B cell (primary cell): ENCODE data around the gene SEC14L6.

Experiments
- EZH2 ChIP-seq: IDR thresholded peaks from 2 replicates; pipeline ENCODE4 v1.6.1; 2012; ENCODE audit warnings: borderline replicate concordance, low read depth, mild to moderate bottlenecking, moderate library complexity, low read length; ENCODE audit not compliant: insufficient read depth, poor library complexity, severe bottlenecking
- TF ChIP-seq, protein P1 (sequence below): fragments of 200-600 bp; IDR thresholded peaks from one replicate; pipeline ENCODE4 v1.8.0; 2022; ENCODE audit warnings: antibody characterized with exemption, mild to moderate bottlenecking

DNA sequence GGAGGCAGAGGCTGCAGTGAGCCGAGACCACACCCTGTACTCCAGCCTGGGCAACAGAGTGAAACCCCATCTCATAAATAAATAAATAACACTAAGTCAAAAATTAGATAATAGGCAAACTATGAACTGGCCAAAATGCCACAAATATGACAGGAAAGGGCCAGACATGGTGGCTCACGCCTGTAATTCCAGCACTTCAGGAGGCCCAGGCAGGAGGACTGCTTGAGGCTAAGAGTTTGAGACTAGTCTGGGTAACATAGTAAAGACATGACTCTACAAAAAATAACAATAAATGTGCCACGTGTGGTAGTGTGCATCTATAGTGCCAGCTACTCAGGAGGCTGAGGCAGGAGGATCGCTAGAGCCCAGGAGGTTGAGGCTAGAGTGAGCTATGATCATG, 19.9 kb downstream of the SEC14L6 start:
- TF ChIP-seq, protein P1, sequence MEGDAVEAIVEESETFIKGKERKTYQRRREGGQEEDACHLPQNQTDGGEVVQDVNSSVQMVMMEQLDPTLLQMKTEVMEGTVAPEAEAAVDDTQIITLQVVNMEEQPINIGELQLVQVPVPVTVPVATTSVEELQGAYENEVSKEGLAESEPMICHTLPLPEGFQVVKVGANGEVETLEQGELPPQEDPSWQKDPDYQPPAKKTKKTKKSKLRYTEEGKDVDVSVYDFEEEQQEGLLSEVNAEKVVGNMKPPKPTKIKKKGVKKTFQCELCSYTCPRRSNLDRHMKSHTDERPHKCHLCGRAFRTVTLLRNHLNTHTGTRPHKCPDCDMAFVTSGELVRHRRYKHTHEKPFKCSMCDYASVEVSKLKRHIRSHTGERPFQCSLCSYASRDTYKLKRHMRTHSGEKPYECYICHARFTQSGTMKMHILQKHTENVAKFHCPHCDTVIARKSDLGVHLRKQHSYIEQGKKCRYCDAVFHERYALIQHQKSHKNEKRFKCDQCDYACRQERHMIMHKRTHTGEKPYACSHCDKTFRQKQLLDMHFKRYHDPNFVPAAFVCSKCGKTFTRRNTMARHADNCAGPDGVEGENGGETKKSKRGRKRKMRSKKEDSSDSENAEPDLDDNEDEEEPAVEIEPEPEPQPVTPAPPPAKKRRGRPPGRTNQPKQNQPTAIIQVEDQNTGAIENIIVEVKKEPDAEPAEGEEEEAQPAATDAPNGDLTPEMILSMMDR, result no peak
- TF ChIP-seq EZH2, result no peak
